ENCODE data around the gene IGFBP4.

IGFBP4 gene

GRCh38 chr17:40478486-40478885 lies 35.2 kb downstream of the IGFBP4 start:
- CTCF ChIA-PET, result interaction anchor here (0.8 kb wide), 1 partner anchor 44 kb away, joined by 3 read pairs; no protein-coding TSS in a partner anchor
- no peak for TF ChIP-seq CTCF (conservative IDR thresholded peaks at IDR 0.05; ENCODE audit: low read depth)
- no peak for DNase-seq (ENCODE audit: low spot score)
- peak overlapping the region; percentile 100 for H3K27ac ChIP-seq
- POLR2A ChIA-PET (ENCODE audit: low non-redundant PET), result no interaction called here

GRCh38 chr17:40479754-40480480 lies 36.7 kb downstream of the IGFBP4 start:
- CTCF ChIA-PET, result interaction anchor here (0.7 to 1.2 kb wide), 2 partner anchors 13 to 80 kb away, joined by 3 to 7 read pairs; no protein-coding TSS in a partner anchor
- peak overlapping the region; percentile 100 for H3K27ac ChIP-seq
- POLR2A ChIA-PET (ENCODE audit: low non-redundant PET), result no interaction called here
- DNase-seq (ENCODE audit: low spot score), result no peak
- no peak for TF ChIP-seq CTCF (conservative IDR thresholded peaks at IDR 0.05; ENCODE audit: low read depth)

GRCh38 chr17:40480501-40481003 lies 37.3 kb downstream of the IGFBP4 start:
- TF ChIP-seq CTCF (conservative IDR thresholded peaks at IDR 0.05; ENCODE audit: low read depth), result no peak
- DNase-seq (ENCODE audit: low spot score), result peak; percentile 50
- POLR2A ChIA-PET (ENCODE audit: low non-redundant PET), result no interaction called here
- H3K27ac ChIP-seq, result peak overlapping the region; percentile 100
- CTCF ChIA-PET, result interaction anchor here (0.7 to 1.2 kb wide), 2 partner anchors 13 to 79 kb away, joined by 3 to 7 read pairs; no protein-coding TSS in a partner anchor

- CTCF ChIA-PET, result no interaction called here
- POLR2A ChIA-PET (ENCODE audit: low non-redundant PET), result no interaction called here
- TF ChIP-seq CTCF (conservative IDR thresholded peaks at IDR 0.05; ENCODE audit: low read depth), result no peak
- no peak for DNase-seq (ENCODE audit: low spot score)
- peak overlapping the region; percentile 100 for H3K27ac ChIP-seq
These were observed 37.9 kb downstream of the IGFBP4 start for GRCh38 chr17:40481106-40481505.

- TF ChIP-seq CTCF (conservative IDR thresholded peaks at IDR 0.05; ENCODE audit: low read depth), result no peak
- CTCF ChIA-PET, result interaction anchor here (0.7 kb wide), 1 partner anchor 74 kb away, joined by 4 read pairs; no protein-coding TSS in a partner anchor
- DNase-seq (ENCODE audit: low spot score), result no peak
- peak overlapping the region; percentile 100 for H3K27ac ChIP-seq
- POLR2A ChIA-PET (ENCODE audit: low non-redundant PET), result no interaction called here
These were observed 39.5 kb downstream of the IGFBP4 start for GRCh38 chr17:40482722-40483121.

GRCh38 chr17:40483679-40484078 lies 40.4 kb downstream of the IGFBP4 start:
- CTCF ChIA-PET, result no interaction called here
- H3K27ac ChIP-seq, result peak overlapping the region; percentile 100
- POLR2A ChIA-PET (ENCODE audit: low non-redundant PET), result interaction anchor here (0.6 to 1.5 kb wide), 2 partner anchors 49 to 65 kb away, joined by 4 read pairs; no protein-coding TSS in a partner anchor
- TF ChIP-seq CTCF (conservative IDR thresholded peaks at IDR 0.05; ENCODE audit: low read depth), result no peak
- no peak for DNase-seq (ENCODE audit: low spot score)
